ENCODE data around the gene BHLHA15.

The BHLHA15 gene

GRCh38 chr7:98186452-98187137 lies 24.6 kb upstream of the BHLHA15 start:
- no peak for DNase-seq (ENCODE audit: low spot score)

GRCh38 chr7:98187138-98187502 lies 24.1 kb upstream of the BHLHA15 start:
- DNase-seq (ENCODE audit: low spot score) = no peak

- no peak for DNase-seq (ENCODE audit: low spot score)
These were observed 21.7 kb upstream of the BHLHA15 start for GRCh38 chr7:98189559-98189958.

- no peak for DNase-seq (ENCODE audit: low spot score)
These were observed 19.4 kb upstream of the BHLHA15 start for GRCh38 chr7:98191668-98192431.

GRCh38 chr7:98192781-98193457 lies 18.3 kb upstream of the BHLHA15 start:
- no peak for DNase-seq (ENCODE audit: low spot score)

GRCh38 chr7:98193474-98194180 lies 17.6 kb upstream of the BHLHA15 start:
- no peak for DNase-seq (ENCODE audit: low spot score)

GRCh38 chr7:98194186-98194585 lies 17.1 kb upstream of the BHLHA15 start:
- no peak for DNase-seq (ENCODE audit: low spot score)

- no peak for DNase-seq (ENCODE audit: low spot score)
These were observed 16.4 kb upstream of the BHLHA15 start for GRCh38 chr7:98194672-98195457.

GRCh38 chr7:98196706-98197605 lies 14.3 kb upstream of the BHLHA15 start:
- no peak for DNase-seq (ENCODE audit: low spot score)

- no peak for DNase-seq (ENCODE audit: low spot score)
These were observed 12.1 kb upstream of the BHLHA15 start for GRCh38 chr7:98199131-98199530.

GRCh38 chr7:98200364-98200763 lies 10.9 kb upstream of the BHLHA15 start:
- no peak for DNase-seq (ENCODE audit: low spot score)

- DNase-seq (ENCODE audit: low spot score) = no peak
These were observed 8.7 kb upstream of the BHLHA15 start for GRCh38 chr7:98202367-98203195.

GRCh38 chr7:98203261-98203963 lies 7.8 kb upstream of the BHLHA15 start:
- no peak for DNase-seq (ENCODE audit: low spot score)

GRCh38 chr7:98203964-98204605 lies 7.2 kb upstream of the BHLHA15 start:
- DNase-seq (ENCODE audit: low spot score) = no peak

GRCh38 chr7:98204670-98205069 lies 6.6 kb upstream of the BHLHA15 start:
- no peak for DNase-seq (ENCODE audit: low spot score)

- DNase-seq (ENCODE audit: low spot score) = no peak
These were observed 5.9 kb upstream of the BHLHA15 start for GRCh38 chr7:98205162-98205845.
